Neuron (in vitro differentiated cells): ENCODE data around the gene TIMP2.

Source experiments
- H2AFZ ChIP-seq: one replicate; pipeline ENCODE4 v1.6.1; 2013; ENCODE audit warnings: low read depth, mild to moderate bottlenecking, inconsistent platforms, low read length, moderate library complexity
- H3K27me3 ChIP-seq: one replicate; pipeline ENCODE4 v1.6.1; 2013; ENCODE audit warnings: low read length; ENCODE audit not compliant: insufficient read depth
- H3K36me3 ChIP-seq: one replicate; pipeline ENCODE4 v1.6.1; 2013; ENCODE audit warnings: low read length; ENCODE audit not compliant: insufficient read depth
- H3K4me1 ChIP-seq: one replicate; pipeline ENCODE4 v1.6.1; 2013; ENCODE audit warnings: low read length; ENCODE audit not compliant: insufficient read depth
- H3K4me3 ChIP-seq: 2 replicates; pipeline ENCODE4 v1.5.1; 2013; ENCODE audit warnings: mild to moderate bottlenecking, low read length, moderate library complexity
- H3K9me3 ChIP-seq: one replicate; pipeline ENCODE4 v1.6.1; 2013; ENCODE audit warnings: low read length

The TIMP2 gene

DNA sequence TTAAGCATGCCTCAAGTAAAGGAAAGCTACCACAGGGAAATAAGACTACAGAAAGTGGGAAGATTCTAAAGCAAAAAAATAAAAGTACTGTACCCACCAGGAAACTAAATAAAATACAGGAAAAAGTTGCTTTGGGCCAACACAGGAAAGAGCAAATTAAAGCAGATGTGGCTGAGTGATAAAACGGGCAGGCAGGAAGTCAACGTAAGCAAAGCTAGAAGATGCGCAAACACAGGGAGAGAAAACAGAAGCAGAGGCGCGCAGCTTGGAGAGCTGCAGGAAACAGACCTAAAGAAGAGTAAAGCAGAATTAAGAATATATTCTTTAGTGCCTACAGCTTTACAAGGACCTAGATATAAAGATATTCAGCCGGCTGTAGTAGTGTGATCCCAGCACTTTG is 106.3 kb downstream of the TIMP2 start:
- Histone ChIP-seq H3K4me1 (peaks cover 2% of the 10 kb centered on the region), H3K9me3 (no peaks in the 10 kb centered on the region), H2AFZ (no peak overlapping the region), H3K27me3 (no peaks in the 10 kb centered on the region), H3K36me3 (peaks cover 72% of the 10 kb centered on the region), H3K4me3 (no peak overlapping the region)

DNA sequence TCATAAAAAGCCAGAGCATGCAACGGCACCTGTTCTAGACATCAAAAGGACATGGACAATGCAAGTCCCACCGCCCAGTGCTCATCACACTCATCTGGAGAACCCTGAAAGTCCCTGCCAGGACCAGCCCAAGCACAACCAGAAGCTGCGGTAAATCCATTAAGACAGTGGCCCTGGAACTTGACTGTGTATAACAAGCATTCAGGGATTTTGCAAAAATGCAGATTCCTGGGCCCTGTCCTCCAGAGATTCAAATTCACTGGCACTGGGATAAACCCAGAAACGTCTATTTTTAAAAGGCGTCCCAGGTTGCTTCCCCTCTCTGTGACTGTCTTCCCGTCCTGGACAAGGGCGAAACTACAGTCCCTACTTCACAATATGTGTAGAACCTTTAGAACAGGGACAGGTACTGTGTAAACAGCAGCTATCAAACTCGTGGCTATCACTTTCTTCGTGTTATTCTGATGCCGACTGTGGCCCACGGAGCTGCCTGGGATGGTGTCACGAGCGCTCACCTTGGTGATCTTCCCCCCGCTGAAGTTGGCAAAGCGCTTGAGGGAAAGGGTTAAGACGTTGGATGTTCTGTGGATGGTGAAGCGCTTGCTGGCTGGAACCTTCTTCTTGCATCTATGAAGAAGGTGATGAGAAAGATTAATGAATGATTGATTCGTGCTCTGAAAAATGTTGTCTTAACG is 106.9 kb downstream of the TIMP2 start:
- peaks cover 78% of the 10 kb centered on the region for H3K36me3 ChIP-seq
- H3K9me3 ChIP-seq = no peaks in the 10 kb centered on the region
- H3K4me1 ChIP-seq = no peaks in the 10 kb centered on the region
- no peak overlapping the region for H2AFZ ChIP-seq
- no peaks in the 10 kb centered on the region for H3K27me3 ChIP-seq
- no peak overlapping the region for H3K4me3 ChIP-seq

DNA sequence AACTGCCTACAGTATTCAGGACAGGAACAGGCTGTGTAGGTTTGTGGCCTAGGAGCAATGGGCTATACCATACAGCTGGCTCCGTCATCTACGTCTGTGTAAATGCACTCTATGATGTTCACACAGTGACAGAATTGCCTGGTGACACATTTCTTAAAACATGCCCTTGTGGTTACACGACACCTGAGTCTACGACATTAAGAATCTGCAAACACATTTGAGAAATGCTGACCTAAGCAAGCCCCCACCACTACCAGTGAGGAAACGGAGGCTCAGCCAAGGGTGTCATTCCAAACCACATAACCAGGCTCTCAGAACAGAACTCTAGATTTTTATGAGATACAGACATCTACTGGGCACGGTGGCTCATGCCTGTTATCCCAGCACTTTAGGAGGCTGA is 108.1 kb downstream of the TIMP2 start:
- no peaks in the 10 kb centered on the region for H3K4me1 ChIP-seq
- H2AFZ ChIP-seq = no peak overlapping the region
- H3K27me3 ChIP-seq = no peaks in the 10 kb centered on the region
- no peak overlapping the region for H3K4me3 ChIP-seq
- H3K36me3 ChIP-seq = peaks cover 79% of the 10 kb centered on the region
- no peaks in the 10 kb centered on the region for H3K9me3 ChIP-seq

DNA sequence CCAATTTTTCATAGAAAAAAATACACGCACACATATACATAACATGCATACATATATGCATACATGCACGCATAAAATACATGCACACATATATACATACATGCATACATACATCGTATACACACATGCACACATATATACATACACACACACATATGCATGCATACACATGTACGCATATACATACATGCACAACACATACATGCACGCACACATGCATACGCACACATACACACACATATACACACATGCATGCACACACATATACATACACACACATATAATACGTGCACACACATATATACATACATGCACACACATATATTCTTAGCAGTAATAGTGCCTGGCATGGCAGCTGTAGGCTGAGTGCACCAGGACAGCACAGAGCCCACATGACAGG is 109.5 kb downstream of the TIMP2 start:
- H3K36me3 ChIP-seq = peaks cover 82% of the 10 kb centered on the region
- no peaks in the 10 kb centered on the region for H3K9me3 ChIP-seq
- H2AFZ ChIP-seq = no peak overlapping the region
- no peaks in the 10 kb centered on the region for H3K27me3 ChIP-seq
- no peaks in the 10 kb centered on the region for H3K4me1 ChIP-seq
- no peak overlapping the region for H3K4me3 ChIP-seq

DNA sequence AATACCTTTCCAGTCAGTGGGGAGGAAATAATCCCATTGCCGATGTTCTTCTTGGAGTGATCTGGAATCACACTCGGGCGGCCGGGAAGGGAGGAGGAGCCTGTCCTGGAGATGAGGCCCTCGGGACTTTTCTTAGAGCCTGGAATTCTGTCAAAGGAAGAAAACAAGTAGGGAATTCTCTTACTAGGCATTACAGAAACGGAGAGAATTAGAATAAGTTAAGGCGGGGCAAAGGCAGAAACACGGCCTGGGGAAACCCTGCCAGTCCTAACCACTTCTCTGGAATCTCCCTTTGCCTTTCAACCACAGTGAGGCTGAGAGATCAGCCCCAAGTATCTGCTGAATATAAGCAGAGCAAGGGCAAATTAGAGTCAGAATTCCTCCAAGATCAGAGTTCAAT is 112.3 kb downstream of the TIMP2 start:
- no peaks in the 10 kb centered on the region for H3K9me3 ChIP-seq
- no peaks in the 10 kb centered on the region for H3K27me3 ChIP-seq
- H3K4me1 ChIP-seq = no peaks in the 10 kb centered on the region
- no peak overlapping the region for H3K4me3 ChIP-seq
- peaks cover 75% of the 10 kb centered on the region for H3K36me3 ChIP-seq
- H2AFZ ChIP-seq = no peak overlapping the region

DNA sequence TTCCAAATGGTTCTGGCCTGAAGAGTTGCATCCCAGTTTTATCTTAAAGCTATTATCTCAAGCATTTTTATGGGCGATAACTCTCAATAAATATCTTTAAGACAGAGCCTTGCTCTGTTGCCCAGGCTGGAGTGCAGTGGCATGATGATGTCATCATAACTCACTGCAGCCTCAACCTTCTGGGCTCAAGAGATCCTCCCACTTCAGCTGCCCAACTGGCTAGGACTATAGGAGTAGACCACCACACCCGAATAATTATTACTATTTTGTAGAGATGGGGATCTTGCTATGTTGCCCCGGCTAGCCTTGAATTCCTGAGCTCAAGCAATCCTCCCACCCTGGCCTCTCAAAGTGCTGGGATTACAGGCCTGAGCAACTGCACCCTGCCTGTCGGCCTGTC is 117.0 kb downstream of the TIMP2 start:
- Histone ChIP-seq H2AFZ (no peak overlapping the region), H3K36me3 (peaks cover 81% of the 10 kb centered on the region), H3K4me1 (no peaks in the 10 kb centered on the region)

DNA sequence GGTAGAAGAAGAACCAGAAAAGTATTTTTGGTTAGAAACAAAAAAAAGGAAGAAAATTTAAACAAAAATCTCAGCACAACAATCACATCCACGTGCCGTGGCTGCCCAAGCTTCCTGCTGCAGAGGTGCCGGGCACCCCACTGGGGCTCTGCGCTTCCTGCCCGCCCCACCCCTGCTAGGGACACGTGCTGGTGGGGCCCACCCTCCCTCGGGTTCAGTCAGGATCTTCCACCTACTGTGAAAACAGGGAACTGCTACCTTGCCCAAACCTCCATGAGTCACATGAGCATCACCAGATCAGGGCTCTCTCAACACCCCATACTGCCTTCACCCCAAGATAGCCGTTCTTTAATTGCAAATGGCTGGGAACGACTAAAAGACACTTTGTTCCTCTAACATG is 118.7 kb downstream of the TIMP2 start:
- H3K36me3 ChIP-seq = peaks cover 76% of the 10 kb centered on the region
- H2AFZ ChIP-seq = no peak overlapping the region
- H3K27me3 ChIP-seq = no peaks in the 10 kb centered on the region
- no peak overlapping the region for H3K4me3 ChIP-seq
- H3K4me1 ChIP-seq = no peaks in the 10 kb centered on the region
- no peaks in the 10 kb centered on the region for H3K9me3 ChIP-seq

More for the DNA sequence above, 117.0 kb downstream of the TIMP2 start:
- Histone ChIP-seq H3K27me3 (no peaks in the 10 kb centered on the region), H3K4me3 (no peak overlapping the region), H3K9me3 (no peaks in the 10 kb centered on the region)

DNA sequence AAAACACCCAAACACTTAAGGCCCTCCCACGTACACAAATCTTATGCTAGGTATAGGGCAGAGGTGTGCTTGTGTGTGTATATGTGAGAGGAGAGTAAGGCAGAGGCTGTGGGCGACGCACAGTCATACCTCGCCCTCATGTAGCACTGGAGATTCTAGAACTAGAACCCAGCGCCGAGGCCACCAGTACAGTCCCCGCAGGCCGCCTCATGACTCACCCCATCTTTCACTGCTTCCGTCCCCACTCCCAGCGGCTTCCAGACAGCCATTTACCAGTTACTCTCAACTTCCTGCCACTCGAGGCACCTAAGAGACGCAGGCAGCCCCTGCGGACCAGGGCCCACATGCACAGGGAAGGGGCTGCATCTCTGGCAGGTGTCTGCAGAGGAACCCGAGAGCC is 119.9 kb downstream of the TIMP2 start:
- H2AFZ ChIP-seq = no peak overlapping the region
- no peaks in the 10 kb centered on the region for H3K9me3 ChIP-seq
- H3K27me3 ChIP-seq = no peaks in the 10 kb centered on the region
- peaks cover 69% of the 10 kb centered on the region for H3K36me3 ChIP-seq
- no peak overlapping the region for H3K4me3 ChIP-seq
- H3K4me1 ChIP-seq = no peaks in the 10 kb centered on the region

DNA sequence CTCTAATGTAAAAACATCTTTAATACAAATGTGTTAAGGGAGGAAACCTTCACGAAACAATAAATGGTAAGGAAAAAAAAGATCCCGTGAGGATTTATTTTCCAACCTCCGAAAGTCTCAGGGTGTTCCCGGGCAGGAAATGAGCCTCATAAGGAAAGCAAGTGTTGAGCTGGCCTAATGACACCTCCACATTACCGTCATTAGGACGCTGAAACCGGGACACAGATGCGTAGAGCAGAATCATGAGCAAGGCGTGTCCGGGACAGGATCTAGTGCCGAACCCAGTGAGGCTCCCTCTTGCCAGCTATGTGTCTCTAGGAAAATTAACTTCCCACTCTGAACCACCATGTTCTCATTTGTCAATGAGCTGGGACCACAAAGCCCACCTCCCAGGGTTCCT is 120.4 kb downstream of the TIMP2 start:
- Histone ChIP-seq H2AFZ (no peak overlapping the region), H3K36me3 (peaks cover 65% of the 10 kb centered on the region), H3K4me3 (no peak overlapping the region), H3K27me3 (no peaks in the 10 kb centered on the region), H3K4me1 (no peaks in the 10 kb centered on the region), H3K9me3 (no peaks in the 10 kb centered on the region)

DNA sequence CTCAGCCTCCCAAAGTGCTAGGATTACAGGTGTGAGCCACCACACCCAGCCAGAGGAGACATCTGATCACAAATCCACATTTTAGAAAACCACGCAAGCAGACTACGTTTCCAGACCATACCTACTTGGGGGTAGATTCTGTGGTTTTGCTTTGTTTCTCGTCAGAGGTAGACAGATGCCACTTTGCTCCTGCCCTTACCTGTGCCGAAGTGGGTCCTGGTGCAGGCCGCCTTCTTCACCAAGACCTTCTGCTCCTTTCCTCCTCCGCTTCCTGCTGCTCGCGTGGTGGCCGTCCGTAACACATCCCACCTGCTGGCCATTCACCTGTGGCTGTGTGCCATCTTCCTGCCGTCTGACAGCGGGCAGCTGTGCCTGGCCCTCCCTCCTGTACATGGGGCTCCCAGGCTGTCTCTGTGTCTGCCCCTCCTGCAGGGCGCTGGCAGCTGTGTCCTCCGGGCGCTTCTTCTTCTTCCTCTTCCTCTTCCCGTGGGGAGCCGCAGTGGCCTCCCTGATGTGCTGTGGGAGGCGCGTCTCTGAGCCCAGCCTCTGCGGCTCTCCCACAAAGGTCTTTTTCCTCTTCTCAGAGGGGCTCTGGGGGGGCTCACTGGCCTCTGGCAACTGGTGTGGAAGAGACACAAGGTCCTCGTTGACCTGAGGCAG is 121.9 kb downstream of the TIMP2 start:
- Histone ChIP-seq H2AFZ (no peak overlapping the region), H3K4me1 (no peaks in the 10 kb centered on the region), H3K9me3 (no peaks in the 10 kb centered on the region), H3K27me3 (no peaks in the 10 kb centered on the region), H3K36me3 (peaks cover 67% of the 10 kb centered on the region), H3K4me3 (no peak overlapping the region)
